Right lobe of liver (tissue), 6 donors: Measurements from ENCODE around the gene TOP3A. TPM values are rescaled to one million over a fixed set of nuclear protein-coding genes. Genes with fewer than 3 reads are reported as not detected.

Experiments
- ATAC-seq, 4 donors: fragments of 200-7000 bp; cut with Tn5 transposase; one replicate each; pipeline ENCODE4 v1.9.1; 2020; ENCODE audit warnings: mild to moderate bottlenecking in 4 of 4, moderate library complexity in 4 of 4
- DNase-seq, 3 donors: peaks; one replicate each; pipeline ENCODE4 v3.0.0-alpha.2; 2020
- H3K27ac ChIP-seq, 3 donors: fragments of 200-600 bp; one replicate each; pipeline ENCODE4 v1.8.0; 2022
- H3K27me3 ChIP-seq, 2 donors: fragments of 200-600 bp; one replicate each; pipeline ENCODE4 v1.8.0; 2022
- H3K36me3 ChIP-seq, 4 donors: fragments of 200-600 bp; sonication (generic) in 1 of 4; one replicate each; pipeline versions ENCODE4 v1.5.1 to v1.8.0; 2017 to 2022; ENCODE audit warnings: control low read depth in 1 of 4
- H3K4me1 ChIP-seq, 4 donors: fragments of 200-600 bp; sonication (generic) in 1 of 4; one replicate each; pipeline versions ENCODE4 v1.5.1 to v1.8.0; 2017 to 2022; ENCODE audit warnings: control low read depth in 1 of 4
- H3K4me3 ChIP-seq, 3 donors: fragments of 200-600 bp; one replicate each; pipeline ENCODE4 v1.8.0; 2022
- H3K9me3 ChIP-seq, 4 donors: fragments of 200-600 bp; sonication (generic) in 1 of 4; one replicate each; pipeline versions ENCODE4 v1.5.1 to v1.8.0; 2017 to 2022; ENCODE audit warnings: control low read depth in 1 of 4
- POLR2A ChIP-seq: fragments of 450-650 bp; IDR thresholded peaks from one replicate; pipeline ENCODE4 v1.6.1; 2017; ENCODE audit warnings: antibody characterized with exemption, mild to moderate bottlenecking
- WGBS: methylation state at CpG from one replicate; pipeline ENCODE4 v1.1.6; 2018; ENCODE audit warnings: low coverage, low lambda C conversion rate; ENCODE audit not compliant: insufficient coverage; ENCODE audit errors: missing lambda C conversion rate; 5-methylcytosine and 5-hydroxymethylcytosine counted together
- intact Hi-C, 2 donors: fragments of 100-400 bp; cut with DNase I; formaldehyde crosslinking; loops; one replicate each; pipeline versions ENCODE4 v1.11.2 to v1.14.1; 2022
- total RNA-seq, 6 experiments: library from RNA; depleted of rRNA in 2 of 6; stranded (reverse); fragments of >200 nt in 2 of 6; fragmentation: NEBNext Ultra II Directional in 3 of 6; extraction: Animal tissue kit (Norgen Biotek cat#: 25700) in 3 of 6; gene quantifications; one replicate each; pipeline versions ENCODE4 v1.1.0 to v1.2.4, GENCODE V29; 2016 to 2023
- TF ChIP-seq, protein P1 (sequence below), 4 donors: fragments of 200-600 bp in 3 of 4; fragments of 450-650 bp in 1 of 4; IDR thresholded peaks; one replicate each; pipeline versions ENCODE4 v1.5.1 to v1.8.0; 2016 to 2022; ENCODE audit warnings: antibody characterized with exemption in 4 of 4, mild to moderate bottlenecking in 2 of 4
- donor health status: DM: no; HTN: yes; CAD: no.
- donor health status: DM: no; HTN: no; CAD: no.
- donor health status: DM: no; HTN: no; CAD: no.
- donor health status: DM: no; HTN: yes; CAD: no.
- donor health status: DM: no; HTN: yes; CAD: no.

Gene TOP3A
- total RNA-seq, 6 experiments from 2014 or later = 13.7 to 29.9 (median 20.7) TPM

DNA sequence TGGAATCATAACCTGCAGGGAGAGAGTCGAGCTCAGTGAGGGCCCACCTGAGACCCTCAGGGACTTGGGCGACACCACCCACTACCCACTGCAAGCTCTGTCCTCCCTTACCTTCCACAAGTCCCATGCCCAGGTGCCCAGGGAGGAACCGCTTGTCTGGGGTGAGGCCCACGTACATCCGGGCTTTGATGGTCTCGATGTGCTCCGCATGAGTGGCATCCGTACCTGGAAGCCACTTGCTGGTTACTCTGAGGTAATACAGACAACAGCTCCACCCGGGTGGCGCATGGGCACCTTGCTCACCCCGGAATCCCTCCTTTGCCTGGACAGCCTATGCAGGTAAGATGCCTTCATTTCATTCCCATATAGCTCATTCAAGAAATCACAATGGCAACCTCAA lies 29.5 kb downstream of the TOP3A start:
- DNase-seq (no peak), ATAC-seq (no peak)
- no peaks in the 10 kb centered on the region for H3K9me3 ChIP-seq
- no peak for TF ChIP-seq POLR2A
- TF ChIP-seq, protein P1, sequence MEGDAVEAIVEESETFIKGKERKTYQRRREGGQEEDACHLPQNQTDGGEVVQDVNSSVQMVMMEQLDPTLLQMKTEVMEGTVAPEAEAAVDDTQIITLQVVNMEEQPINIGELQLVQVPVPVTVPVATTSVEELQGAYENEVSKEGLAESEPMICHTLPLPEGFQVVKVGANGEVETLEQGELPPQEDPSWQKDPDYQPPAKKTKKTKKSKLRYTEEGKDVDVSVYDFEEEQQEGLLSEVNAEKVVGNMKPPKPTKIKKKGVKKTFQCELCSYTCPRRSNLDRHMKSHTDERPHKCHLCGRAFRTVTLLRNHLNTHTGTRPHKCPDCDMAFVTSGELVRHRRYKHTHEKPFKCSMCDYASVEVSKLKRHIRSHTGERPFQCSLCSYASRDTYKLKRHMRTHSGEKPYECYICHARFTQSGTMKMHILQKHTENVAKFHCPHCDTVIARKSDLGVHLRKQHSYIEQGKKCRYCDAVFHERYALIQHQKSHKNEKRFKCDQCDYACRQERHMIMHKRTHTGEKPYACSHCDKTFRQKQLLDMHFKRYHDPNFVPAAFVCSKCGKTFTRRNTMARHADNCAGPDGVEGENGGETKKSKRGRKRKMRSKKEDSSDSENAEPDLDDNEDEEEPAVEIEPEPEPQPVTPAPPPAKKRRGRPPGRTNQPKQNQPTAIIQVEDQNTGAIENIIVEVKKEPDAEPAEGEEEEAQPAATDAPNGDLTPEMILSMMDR (IDR thresholded peaks at IDR 0.05) = no peak
- no peak overlapping the region for H3K4me3 ChIP-seq
- intact Hi-C loops = no loop called here
- no peaks in the 10 kb centered on the region for H3K27me3 ChIP-seq
- peaks cover 5 to 75% (median 28%) of the 10 kb centered on the region in 4 donors for H3K36me3 ChIP-seq
- 100% methylated on average over 1 of the region's 11 CpGs for WGBS
- no peaks in the 10 kb centered on the region for H3K4me1 ChIP-seq
- no peak overlapping the region for H3K27ac ChIP-seq

DNA sequence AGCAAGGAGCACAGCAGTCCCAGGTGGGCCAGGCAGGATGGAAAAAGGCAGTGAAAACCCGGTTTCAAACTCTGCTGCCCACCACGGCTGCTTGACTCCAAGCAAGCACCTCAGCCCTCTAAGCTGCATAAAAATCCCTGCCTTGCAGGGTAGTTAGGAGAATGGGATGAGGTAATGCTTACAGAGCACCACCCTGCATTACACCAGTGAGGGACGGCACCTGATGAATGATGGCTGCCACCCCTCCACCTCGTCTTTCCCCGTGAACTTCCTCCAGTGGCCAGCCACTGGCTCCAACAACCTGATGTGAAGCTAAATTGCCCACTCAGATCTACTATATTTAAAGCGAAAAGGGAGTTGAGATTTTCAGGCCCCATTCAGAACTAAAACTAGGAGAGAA lies 33.0 kb downstream of the TOP3A start:
- TF ChIP-seq POLR2A = no peak
- TF ChIP-seq, protein P1 (IDR thresholded peaks at IDR 0.05) = no peak
- H3K9me3 ChIP-seq = no peaks in the 10 kb centered on the region
- WGBS = 97% methylated on average over 4 of the region's 6 CpGs
- H3K4me3 ChIP-seq = no peak overlapping the region
- H3K27ac ChIP-seq = no peak overlapping the region
- no peak for ATAC-seq
- no peak for DNase-seq
- H3K4me1 ChIP-seq = no peaks in the 10 kb centered on the region
- H3K27me3 ChIP-seq = no peaks in the 10 kb centered on the region
- peaks cover 5 to 91% (median 33%) of the 10 kb centered on the region in 4 donors for H3K36me3 ChIP-seq
- intact Hi-C loops = no loop called here

DNA sequence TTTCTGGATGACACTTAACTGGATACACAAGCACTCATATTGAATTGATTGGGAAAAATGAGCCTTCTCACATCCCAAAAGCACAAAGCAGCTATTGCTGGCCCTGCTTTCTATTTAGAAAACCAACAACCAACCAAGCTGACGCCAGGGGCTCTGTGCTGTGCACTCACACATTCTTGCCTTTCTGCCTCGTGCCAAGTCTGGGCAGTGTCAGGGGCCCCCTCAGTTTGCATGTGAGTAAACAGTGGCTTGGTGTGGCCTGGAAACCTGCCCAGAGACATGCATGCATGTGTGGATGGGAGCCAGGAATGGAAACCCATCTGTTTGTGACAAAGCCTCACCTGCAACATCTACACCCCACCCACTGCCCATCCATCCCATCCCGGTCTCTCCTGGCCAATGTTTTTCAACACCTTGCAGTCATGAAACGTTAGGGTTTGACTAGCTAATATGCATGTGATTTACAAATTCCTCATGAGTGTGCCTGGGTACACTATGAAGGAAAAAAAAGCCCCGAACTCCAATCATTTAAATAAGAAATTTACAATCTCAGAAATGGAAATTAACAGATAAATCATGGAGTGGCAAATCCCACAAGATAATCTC lies 33.9 kb downstream of the TOP3A start:
- Histone ChIP-seq H3K9me3 (no peaks in the 10 kb centered on the region), H3K27ac (no peak overlapping the region), H3K36me3 (peaks cover 5 to 88% (median 38%) of the 10 kb centered on the region in 4 donors), H3K4me3 (no peak overlapping the region), H3K27me3 (no peaks in the 10 kb centered on the region), H3K4me1 (no peaks in the 10 kb centered on the region)
- no peak for DNase-seq
- intact Hi-C loops = no loop called here
- ATAC-seq = no peak
- WGBS = 61% methylated on average over 5 of the region's 5 CpGs
- TF ChIP-seq, protein P1 (IDR thresholded peaks at IDR 0.05) = no peak
- no peak for TF ChIP-seq POLR2A

DNA sequence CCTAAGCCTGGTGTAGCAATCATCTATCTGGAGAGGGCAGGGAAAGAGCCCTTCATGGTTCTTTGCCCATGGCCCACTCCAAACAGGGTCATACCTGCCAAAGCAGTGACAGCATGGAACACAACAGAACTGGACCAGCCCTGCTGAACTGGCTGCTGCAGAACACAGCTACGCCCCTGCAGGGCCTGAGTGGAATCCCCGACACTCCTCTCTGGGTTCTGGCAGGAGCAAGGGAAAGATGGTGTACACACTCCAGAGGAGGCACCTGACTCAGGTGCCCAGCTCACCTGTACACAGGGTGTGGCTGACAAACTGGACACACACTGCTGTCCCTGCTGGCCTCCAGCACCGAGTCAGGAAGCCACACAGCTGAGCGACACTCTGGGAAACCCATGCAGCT lies 34.5 kb downstream of the TOP3A start:
- TF ChIP-seq, protein P1 (IDR thresholded peaks at IDR 0.05) = no peak
- TF ChIP-seq POLR2A = no peak
- Histone ChIP-seq H3K36me3 (peaks cover 5 to 82% (median 37%) of the 10 kb centered on the region in 4 donors), H3K27me3 (no peaks in the 10 kb centered on the region), H3K4me1 (no peaks in the 10 kb centered on the region), H3K4me3 (no peak overlapping the region), H3K9me3 (no peaks in the 10 kb centered on the region), H3K27ac (no peak overlapping the region)
- intact Hi-C loops = no loop called here
- DNase-seq (no peak), ATAC-seq (no peak)
- no CpG with 5 or more reads among the region's 4 CpGs for WGBS

DNA sequence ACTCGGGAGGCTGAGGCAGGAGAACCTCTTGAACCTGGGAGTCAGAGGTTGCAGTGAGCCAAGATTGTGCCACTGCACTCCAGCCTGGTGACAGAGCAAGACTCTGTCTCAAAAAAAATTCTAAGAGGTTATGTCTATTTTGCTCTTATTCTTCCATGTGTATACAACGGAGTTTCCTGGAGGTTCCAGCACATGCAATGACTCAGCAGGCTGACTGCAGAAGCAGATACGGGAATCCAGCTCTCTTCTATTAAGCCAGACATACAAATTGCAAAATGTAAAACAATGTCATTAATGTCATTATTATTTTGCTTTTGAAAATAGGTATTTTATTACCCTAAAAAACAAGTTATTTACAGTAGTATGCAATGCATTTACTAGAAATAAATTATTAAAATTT lies 35.9 kb downstream of the TOP3A start:
- Histone ChIP-seq H3K36me3 (peaks cover 0 to 72% (median 36%) of the 10 kb centered on the region in 4 donors), H3K4me1 (no peaks in the 10 kb centered on the region), H3K27ac (no peak overlapping the region), H3K4me3 (no peak overlapping the region), H3K27me3 (no peaks in the 10 kb centered on the region), H3K9me3 (no peaks in the 10 kb centered on the region)
- 81% methylated on average over 3 of the region's 3 CpGs for WGBS
- DNase-seq (no peak), ATAC-seq (no peak)
- intact Hi-C loops = no loop called here
- TF ChIP-seq POLR2A = no peak
- TF ChIP-seq, protein P1 (IDR thresholded peaks at IDR 0.05) = no peak
